GM18907 (cell line): ENCODE measurements around the gene APOE.
A peak's percentile ranks its signal among the peaks of the same experiment; 100 is the strongest.
"Not testable (repeated sequence)": the region's sequence is repeated elsewhere in the genome, so short reads cannot be mapped to it uniquely, and the experiment has no call there.

Experiments used
- ATAC-seq: cut with Tn5 transposase; IDR thresholded peaks from one replicate; pipeline ENCODE4 v1.9.1; 2021; ENCODE audit warnings: mild to moderate bottlenecking, moderate library complexity; ENCODE audit not compliant: unreplicated experiment

APOE gene

DNA sequence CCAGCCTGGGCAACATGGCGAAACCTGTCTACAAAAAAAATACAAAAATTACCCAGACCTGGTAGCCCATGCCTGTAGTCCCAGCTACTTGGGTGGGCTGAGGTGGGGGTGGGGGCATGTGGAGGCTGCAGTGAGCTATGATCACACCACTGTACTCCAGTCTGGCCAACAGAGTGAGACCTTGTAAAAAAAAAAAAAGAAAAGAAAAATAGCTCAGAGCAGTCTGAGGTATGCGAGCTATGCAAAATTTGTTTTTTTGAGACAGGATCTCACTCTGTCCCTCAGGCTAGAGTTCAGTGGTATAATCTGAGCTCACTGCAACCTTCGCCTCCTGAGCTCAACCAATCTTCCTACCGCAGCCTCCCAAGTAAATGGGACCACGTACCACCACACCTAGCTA, 21.7 kb upstream of the APOE start:
- ATAC-seq = no peak

DNA sequence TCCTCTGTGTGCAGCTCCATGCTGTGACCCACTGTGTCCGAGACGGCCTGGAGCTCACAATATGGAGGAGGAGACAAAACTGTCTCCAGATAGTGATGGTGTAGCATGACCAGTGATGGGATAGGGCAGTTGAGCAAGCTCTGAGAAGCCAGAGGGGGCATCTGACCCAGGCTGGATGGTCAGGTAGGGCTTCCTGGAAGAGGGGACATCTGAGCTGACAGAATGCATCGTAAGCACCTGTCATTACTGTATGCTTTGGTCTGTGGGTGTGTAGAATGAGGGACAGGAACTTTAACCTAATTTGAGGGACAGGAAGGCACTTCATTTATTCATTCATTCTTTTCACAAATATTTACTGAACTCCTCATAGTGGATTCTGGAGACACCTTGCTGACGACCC, 21.0 kb upstream of the APOE start:
- no peak for ATAC-seq

DNA sequence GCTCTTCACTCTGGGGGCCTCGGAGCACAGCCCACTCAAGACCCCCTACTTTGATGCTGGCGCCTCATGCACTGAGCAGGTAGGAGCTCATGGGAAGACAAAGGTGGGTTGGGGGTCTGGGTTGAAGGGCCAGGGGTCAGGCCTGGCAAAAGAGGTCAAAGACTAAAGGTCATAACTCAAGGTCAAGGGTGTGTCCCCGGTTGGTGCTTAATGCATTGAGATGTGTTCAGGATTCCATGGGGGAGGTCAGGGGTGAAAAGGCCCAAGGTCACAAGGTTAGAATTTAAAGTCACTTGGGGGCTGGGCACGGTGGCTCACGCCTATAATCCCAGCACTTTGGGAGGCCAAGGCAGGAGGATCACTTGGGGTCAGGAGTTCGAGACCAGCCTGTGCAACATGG, 19.5 kb upstream of the APOE start:
- ATAC-seq = no peak

DNA sequence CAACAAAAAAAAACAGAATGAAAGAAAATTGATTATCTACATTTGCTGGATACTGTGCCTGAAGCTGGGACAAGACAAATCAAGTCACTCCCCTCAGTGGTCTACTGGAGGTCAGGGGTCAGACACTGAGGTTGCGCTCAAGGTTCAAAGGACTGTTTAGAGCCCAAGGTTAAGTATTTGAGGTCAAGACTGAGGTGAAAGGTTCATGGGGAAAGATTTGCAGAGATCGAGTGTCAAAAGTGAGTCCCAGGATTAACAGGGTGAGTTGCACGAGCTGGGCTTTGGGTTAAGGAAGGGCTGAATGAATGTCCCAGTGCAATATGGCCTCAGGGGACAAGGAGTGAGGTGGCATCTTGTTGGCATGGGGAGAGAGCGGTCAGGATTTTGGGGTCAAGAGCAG, 17.9 kb upstream of the APOE start:
- no peak for ATAC-seq

DNA sequence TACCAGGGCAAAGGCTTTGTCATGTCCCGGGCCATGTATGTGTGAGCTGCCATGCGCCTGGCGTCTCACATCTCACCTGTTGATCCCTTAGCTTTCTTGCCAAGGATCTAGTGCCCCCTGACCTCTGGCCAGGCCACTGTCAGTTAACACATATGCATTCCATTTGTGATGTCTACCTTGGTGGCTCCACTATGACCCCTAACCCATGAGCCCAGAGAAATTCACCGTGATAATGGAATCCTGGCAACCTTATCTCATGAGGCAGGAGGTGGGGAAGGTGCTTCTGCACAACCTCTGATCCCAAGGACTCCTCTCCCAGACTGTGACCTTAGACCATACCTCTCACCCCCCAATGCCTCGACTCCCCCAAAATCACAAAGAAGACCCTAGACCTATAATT, 17.3 kb upstream of the APOE start:
- not testable (repeated sequence) for ATAC-seq

DNA sequence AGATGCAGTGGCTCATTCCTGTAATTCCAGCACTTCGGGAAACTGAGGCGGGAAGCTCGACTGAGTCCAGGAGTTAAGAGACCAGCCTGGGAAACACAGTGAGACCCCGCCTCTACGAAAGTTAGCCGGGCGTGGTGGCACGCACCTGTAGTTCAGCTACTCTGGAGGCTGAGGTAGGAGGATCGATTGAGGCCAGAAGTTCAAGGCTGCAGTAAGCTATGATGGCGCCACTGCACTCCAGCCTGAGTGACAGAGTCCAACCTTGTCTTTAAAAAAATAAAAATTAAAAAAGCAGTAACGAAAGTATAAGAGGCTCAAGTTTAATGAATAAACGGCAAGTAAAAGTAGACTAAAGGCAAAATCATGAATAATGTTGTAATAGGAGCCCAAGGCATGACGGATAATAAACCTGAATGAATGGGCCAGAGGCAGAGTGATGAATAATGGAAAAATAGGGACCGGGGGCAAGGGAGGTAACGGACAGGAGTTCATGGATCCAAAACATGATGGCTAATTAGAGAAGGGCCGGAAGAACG, 15.7 kb upstream of the APOE start:
- no peak for ATAC-seq

DNA sequence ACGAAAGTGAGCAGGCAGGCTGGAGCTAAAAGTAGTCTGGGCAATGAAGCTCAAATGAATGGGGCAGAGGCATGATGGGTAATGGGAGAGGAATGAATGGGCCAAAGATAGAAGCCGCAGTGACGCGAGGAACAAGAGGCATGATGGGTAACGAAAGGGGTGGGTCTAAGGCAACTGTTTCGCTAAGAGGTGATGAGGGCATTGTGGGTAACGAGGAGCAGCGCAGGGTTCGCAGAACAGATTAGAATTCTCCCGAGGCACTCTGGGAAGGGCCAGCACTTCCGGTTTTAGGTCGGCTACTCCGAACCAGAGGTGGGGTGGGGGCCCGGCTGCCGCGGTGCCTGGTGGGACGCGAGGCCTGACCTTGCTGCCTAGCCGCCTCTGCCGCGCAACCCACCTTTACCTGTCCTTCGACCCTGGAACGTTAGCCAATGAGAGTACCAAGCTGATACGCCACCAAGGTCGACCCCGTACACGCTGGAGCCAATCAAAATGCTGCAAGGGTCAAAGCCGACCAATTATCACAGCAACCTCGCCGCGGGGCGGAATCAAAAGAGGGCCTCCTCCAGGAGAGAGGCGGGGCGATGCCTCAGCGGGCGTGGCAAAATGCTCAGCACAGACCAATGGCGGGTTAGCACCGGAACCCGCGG, 15.1 kb upstream of the APOE start:
- ATAC-seq = peak; percentile 83

DNA sequence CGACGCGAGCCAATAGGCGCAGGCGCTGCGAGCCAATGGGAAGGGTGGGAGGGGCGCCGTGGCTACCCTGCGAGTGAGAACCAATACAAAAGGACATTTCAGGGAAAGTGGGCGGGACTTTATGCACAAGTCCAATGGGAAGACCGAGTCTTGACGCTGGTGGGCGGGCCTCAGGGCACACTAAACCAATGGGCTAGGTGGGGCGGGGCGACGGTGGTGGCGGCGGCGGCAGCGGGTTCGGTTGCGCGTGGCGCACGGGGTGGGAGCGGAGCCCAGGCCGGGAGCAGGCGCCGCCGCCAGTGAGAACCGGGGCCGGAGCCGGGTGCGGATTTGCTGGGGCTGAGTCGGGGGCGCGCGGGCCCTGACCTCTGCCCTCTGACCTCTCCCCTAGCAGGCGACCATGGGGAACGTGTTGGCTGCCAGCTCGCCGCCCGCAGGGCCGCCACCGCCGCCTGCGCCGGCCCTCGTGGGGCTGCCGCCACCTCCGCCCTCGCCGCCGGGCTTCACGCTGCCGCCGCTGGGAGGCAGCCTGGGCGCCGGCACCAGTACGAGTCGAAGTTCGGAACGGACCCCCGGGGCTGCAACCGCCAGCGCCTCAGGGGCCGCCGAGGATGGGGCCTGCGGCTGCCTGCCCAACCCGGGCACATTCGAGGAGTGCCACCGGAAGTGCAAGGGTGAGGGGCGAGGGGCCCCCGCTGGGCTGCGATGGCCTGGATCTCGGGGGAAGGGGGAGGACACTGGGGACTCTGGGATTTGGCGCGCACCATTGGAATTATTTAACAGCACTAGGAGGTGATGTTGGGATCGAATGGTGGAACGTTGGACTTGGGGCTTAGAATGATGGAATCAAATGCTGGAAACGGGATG, 14.3 kb upstream of the APOE start, which contains the start of gene TOMM40:
Gene TOMM40 (plus strand): TSS at position 239 of the 867 bp plus-strand sequence. CDS start 162 bp downstream, at position 401.
- ATAC-seq = peak; percentile 67

DNA sequence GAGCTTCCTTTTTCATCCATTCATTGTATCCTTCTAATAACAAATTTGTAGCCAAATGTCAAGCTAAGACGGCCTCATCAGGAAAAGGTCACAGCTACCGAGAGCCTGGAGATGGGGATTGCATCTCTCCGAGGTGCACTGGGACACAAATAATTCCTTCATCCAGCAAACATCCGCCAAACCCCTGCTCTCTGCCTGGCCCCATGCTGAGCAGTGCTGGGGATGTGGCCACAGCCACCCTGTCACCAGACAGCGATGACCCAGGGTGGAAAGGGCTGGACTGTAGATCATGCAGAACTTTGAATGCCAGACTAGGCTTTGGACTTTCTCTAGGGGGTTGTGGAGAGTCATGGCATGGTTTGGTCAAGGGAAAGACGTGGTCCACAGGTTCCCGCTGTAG, 12.7 kb upstream of the APOE start:
- ATAC-seq = no peak

DNA sequence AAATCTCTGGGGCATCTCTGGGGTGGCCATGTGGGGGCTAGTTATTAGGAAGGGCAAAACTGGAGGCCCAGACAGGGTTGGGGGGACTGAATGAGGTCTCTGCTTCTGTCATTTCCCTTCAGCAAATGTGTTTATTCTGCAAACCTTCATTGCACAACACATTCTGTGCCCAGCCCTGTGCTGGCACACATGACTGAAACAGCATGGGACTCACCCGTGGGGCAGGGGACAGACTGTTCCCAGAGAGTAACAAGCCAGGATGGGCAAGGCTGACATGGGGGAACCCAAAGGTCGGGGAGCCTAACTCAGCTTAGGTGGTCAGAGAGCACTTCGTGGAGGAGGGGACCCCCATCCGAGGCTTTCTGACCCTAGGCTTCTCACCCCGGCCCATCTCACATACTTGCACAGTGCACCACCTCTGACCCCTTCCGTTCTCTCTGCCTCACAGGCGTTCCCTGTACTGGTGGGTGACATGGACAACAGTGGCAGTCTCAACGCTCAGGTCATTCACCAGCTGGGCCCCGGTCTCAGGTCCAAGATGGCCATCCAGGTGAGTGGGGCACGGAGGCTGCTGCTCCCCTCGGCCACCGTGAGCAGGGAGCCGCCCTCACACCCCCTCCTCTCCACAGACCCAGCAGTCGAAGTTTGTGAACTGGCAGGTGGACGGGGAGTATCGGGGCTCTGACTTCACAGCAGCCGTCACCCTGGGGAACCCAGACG, 12.1 kb upstream of the APOE start:
- ATAC-seq = no peak

DNA sequence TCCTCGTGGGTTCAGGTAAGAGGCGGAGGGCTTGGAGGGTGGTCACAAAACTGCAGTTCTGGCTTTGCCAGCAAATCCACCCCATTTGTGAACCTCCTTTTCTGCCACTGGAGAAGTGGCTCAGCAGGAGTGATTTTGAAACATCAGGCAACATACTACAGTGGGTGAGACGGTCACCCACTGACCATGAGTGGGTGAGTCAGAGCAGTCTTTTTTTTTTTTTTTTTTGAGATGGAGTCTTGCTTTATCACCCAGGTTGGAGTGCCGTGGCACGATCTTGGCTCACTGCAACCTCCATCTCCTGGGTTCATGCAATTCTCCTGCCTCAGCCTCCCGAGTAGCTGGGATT, 11.6 kb upstream of the APOE start:
- no peak for ATAC-seq

DNA sequence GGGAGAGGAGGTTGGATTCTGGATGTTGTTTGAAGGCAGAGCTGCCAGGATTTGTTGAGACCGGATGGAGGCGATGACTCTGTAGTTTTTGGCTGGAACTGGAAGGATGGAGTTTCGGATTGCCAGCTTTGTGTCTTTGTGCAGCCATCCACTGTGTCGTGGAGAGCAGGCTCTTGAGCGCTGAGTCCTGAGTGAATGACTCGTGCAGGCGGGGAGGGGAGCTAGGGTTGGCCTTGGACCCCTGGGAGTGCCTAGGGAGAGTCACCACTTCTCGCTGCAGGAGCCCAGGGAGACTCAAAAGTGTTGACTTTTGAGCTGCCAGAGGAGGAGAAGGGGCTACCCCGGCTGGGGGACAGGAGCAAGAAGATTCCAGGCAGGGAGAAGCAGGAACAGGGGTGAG, 10.7 kb upstream of the APOE start:
- no peak for ATAC-seq

DNA sequence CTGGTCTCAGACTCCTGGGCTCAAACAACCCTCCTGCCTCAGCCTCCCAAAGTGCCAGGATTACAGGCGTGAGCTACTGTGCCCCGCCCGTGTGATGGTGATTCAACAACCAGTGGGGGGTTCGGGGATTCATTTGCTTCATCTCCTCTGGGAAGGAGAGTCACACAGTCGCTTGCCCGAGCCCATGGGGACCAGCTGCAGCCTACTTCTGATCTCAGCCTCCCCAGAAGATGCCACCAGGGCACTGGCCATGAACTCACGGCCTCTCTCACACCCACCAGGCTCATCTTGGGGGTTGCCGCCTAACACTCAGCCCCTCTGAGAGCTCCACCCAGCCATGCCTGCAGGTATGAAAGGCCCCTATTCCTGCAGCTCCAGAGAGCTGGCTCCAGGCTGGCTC, 7.8 kb upstream of the APOE start:
- no peak for ATAC-seq

DNA sequence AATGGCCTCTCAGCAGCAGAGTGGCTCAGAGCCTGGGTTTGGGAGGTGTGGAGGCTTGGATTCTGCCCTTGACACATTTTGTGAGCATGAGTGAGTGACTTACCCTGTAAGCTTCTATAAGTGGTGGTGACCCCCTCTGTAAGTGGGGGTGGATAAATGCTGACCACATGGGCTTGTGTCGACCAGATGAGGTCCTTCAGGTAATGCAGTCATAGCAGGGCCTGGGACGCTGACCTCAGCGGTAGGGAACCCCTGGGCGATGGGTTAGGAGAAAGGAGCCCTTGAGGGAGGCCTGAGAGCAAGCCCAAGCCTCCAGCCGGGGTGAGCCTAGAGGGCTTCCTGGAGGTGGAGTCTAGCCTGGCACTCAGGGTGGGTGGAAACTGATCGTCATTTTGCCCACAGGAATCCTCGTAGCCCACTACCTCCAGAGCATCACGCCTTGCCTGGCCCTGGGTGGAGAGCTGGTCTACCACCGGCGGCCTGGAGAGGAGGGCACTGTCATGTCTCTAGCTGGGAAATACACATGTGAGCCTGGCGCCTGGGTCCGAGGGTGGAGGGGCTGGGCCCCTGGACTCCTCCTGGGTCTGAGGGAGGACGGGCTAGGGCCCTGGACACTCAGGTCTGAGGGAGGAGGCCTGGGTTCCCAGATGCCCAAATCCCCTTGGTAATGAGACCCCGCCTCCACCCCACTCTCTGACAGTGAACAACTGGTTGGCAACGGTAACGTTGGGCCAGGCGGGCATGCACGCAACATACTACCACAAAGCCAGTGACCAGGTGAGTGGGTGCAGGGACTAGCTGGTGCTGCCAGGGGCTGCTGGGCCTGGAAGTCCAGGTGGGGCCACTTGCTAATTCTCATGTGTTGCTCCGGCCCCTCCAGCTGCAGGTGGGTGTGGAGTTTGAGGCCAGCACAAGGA, 5.0 kb upstream of the APOE start:
- no peak for ATAC-seq

DNA sequence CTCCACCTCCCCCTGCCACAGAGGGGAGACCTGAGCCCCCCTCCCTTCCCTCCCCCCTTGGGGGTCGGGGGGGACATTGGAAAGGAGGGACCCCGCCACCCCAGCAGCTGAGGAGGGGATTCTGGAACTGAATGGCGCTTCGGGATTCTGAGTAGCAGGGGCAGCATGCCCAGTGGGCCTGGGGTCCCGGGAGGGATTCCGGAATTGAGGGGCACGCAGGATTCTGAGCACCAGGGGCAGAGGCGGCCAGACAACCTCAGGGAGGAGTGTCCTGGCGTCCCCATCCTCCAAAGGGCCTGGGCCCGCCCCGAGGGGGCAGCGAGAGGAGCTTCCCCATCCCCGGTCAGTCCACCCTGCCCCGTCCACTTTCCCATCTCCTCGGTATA, 2.4 kb upstream of the APOE start:
- no peak for ATAC-seq

DNA sequence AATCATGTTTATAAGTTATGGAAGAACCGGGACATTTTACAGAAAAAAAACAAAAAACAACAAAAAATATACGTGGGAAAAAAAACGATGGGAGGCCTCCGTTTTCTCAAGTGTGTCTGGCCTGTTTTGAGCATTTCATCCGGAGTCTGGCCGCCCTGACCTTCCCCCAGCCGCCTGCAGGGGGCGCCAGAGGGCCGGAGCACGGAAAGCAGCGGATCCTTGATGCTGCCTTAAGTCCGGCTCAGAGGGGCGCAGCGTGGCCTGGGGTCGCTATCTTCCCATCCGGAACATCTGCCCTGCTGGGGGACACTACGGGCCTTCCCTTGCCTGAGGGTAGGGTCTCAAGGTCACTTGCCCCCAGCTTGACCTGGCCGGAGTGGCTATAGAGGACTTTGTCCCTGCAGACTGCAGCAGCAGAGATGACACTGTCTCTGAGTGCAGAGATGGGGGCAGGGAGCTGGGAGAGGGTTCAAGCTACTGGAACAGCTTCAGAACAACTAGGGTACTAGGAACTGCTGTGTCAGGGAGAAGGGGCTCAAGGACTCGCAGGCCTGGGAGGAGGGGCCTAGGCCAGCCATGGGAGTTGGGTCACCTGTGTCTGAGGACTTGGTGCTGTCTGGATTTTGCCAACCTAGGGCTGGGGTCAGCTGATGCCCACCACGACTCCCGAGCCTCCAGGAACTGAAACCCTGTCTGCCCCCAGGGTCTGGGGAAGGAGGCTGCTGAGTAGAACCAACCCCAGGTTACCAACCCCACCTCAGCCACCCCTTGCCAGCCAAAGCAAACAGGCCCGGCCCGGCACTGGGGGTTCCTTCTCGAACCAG, 1.8 kb upstream of the APOE start:
- ATAC-seq = no peak

DNA sequence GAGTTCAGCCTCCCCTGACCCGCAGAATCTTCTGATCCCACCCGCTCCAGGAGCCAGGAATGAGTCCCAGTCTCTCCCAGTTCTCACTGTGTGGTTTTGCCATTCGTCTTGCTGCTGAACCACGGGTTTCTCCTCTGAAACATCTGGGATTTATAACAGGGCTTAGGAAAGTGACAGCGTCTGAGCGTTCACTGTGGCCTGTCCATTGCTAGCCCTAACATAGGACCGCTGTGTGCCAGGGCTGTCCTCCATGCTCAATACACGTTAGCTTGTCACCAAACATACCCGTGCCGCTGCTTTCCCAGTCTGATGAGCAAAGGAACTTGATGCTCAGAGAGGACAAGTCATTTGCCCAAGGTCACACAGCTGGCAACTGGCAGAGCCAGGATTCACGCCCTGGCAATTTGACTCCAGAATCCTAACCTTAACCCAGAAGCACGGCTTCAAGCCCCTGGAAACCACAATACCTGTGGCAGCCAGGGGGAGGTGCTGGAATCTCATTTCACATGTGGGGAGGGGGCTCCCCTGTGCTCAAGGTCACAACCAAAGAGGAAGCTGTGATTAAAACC, 1.1 kb upstream of the APOE start:
- ATAC-seq = no peak

DNA sequence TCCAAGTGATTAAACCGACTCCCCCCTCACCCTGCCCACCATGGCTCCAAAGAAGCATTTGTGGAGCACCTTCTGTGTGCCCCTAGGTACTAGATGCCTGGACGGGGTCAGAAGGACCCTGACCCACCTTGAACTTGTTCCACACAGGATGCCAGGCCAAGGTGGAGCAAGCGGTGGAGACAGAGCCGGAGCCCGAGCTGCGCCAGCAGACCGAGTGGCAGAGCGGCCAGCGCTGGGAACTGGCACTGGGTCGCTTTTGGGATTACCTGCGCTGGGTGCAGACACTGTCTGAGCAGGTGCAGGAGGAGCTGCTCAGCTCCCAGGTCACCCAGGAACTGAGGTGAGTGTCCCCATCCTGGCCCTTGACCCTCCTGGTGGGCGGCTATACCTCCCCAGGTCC, 2.0 kb downstream of the APOE start:
- ATAC-seq = no peak

DNA sequence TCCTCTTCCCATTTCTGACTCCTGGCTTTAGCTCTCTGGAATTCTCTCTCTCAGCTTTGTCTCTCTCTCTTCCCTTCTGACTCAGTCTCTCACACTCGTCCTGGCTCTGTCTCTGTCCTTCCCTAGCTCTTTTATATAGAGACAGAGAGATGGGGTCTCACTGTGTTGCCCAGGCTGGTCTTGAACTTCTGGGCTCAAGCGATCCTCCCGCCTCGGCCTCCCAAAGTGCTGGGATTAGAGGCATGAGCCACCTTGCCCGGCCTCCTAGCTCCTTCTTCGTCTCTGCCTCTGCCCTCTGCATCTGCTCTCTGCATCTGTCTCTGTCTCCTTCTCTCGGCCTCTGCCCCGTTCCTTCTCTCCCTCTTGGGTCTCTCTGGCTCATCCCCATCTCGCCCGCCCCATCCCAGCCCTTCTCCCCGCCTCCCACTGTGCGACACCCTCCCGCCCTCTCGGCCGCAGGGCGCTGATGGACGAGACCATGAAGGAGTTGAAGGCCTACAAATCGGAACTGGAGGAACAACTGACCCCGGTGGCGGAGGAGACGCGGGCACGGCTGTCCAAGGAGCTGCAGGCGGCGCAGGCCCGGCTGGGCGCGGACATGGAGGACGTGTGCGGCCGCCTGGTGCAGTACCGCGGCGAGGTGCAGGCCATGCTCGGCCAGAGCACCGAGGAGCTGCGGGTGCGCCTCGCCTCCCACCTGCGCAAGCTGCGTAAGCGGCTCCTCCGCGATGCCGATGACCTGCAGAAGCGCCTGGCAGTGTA, 2.7 kb downstream of the APOE start:
- ATAC-seq = no peak
